GOT3 (cell line): ENCODE data around the gene TCN2.
"Not testable (repeated sequence)": the region's sequence is repeated elsewhere in the genome, so short reads cannot be mapped to it uniquely, and the experiment has no call there.

Source experiments
- DNase-seq: peaks from one replicate; lab custom pipeline; 2025; ENCODE audit warnings: mixed read lengths; lab: John Stamatoyannopoulos, UW

Gene TCN2

DNA sequence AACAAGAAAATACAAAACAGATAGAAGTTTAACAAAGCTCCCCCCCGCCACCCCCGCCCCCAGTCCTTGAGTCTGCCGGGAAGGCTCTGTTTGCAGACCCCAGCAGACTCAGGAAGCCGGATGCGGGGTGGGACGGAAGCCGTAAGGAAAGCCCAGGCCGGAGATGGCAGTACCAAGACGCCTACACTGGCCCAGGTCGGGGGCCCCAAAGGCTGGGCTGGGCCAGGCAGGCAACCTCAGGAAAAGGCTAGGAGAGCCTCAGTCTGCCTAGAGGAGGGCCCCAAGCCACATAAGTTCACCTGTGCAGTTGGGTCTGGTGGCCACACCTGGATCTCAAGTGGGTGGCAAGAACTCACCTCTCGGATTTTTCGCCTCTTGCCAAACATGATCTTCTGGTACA, 28.5 kb upstream of the TCN2 start:
- no peak for DNase-seq

DNA sequence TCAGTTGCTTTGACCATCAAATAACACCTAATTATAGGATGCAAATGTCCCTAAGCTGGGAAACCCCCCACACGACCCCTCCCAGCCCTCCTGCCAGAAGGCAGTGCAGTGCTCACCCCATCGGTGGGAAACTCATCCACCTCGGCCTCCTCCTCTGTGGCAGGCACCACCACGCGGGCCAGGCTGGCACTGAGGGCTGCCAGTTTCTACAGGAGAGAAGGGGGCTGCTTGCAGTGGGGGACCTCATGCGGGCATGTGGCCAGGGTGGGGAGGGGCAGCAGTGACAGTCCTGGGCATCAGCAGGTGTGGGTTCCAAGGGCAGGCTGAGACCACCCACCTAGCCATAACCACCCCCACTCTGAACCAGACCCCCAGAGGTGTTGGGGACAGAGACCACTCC, 26.1 kb upstream of the TCN2 start:
- DNase-seq = no peak

- no peak for DNase-seq
These were observed 24.9 kb upstream of the TCN2 start for GRCh38 chr22:30582051-30582450.

DNA sequence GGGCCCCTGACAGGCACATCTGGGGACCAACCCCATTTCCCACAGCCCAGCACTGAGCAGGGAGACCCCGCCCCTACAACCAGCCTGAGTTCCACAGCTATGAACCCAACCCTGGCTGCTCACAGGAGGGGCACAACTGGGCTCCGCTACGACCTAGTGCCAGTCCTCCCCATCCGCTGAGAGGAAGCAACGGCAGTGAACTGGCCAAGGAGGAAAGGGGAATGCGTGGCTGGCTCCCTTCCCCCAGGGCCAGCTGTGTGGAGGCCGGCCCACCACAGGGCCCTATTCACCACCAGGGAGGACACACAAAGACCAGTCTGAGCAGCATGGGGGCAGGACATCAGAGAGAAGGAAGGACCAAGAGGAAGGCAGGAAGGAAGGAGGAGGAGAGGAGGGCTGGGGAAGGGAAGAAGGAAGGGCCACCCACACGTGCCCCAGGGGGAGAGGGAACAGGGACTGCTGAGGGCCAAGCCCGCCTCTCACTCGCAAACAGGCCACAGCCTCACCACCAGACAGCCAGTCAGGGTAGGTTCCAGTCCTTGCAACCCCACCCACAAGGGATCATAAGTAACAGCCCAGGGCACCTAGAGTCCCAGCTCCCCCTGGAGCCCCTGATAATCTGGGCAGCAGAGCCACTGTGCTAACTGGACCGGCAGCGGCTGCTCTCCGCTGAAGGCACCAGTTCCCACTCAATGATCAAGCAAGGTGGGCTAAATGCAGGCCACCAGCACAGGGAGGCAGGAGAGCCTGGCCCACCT, 24.0 kb upstream of the TCN2 start:
- DNase-seq = no peak

DNA sequence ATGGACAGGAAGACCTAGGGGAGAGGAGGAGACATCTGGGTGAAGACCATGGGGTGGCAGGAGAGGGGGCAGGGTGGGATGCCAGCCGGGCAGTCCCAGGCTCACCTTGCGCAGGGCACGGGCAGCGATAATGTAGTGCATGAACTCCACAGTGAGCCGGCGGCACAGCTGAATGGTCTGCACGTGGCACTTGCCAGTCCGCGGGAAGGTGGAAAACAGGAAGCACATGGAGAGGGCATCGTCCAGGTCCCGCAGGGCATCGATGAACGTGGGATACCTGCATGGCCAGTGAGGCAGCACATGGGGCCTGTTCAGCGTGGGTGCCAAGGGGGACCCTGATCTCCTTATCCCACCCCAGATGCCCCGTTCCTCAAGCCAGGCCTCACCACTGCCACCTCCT, 22.5 kb upstream of the TCN2 start:
- no peak for DNase-seq

DNA sequence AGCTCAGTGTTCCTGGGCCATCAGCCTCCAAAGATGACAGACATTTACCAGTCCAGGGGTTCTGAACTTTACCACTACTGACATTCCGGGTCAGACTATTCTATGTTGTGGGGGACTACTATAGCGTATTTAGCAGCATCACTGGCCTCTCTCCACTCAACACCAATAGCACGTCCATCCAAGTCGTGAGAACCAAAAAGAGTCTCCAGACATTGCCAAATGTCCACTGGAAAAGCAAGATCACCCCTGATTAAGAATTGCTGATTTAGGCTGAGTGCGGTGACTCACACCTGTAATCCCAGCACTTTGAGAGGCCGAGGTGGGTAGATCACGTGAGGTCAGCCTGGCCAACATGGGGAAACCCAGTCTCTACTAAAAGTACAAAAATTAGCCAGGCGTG, 20.6 kb upstream of the TCN2 start:
- no peak for DNase-seq

- DNase-seq = no peak
These were observed 15.8 kb upstream of the TCN2 start for GRCh38 chr22:30591191-30591587.

GRCh38 chr22:30591588-30592359, 15.2 kb upstream of the TCN2 start, which contains the start of gene PES1:
PES1 (minus strand) TSS chr22:30591910; CDS start chr22:30591833, 77 bp downstream.
- peak; percentile 90 for DNase-seq

DNA sequence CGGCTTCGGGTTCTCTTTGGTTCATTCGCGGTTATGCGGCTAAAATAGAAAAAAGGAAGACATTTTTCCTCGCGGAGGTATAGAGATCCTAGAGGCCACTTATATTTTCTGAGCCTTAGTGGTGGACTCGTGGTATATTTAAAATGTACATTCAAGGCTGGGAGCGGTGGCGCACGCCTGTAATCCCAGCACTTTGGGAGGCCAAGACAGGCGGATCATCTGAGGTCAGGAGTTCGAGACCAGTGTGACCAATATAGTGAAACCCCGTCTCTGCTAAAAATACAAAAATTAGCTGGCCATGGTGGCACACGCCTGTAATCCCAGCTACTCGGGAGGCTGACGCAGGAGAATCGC, 14.6 kb upstream of the TCN2 start:
- not testable (repeated sequence) for DNase-seq

GRCh38 chr22:30596199-30596598, 10.8 kb upstream of the TCN2 start:
- DNase-seq = no peak

DNA sequence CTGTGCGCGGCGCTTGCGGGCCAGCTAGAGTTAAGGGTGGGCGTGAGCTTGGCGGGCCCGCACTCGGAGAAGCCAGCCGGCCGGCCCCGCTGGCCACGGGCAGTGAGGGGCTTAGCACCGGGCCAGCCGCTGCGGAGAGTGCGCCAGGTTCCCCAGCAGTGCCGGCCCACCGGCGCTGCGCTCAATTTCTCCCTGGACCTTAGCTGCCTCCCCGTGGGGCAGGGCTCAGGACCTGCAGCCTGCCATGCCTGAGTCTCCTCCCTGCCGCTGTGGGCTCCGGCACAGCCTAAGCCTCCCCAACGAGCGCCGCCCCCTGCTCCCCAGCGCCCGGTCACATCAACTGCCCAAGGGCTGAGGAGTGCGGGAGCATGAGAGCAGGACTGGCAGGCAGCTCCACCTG, 10.1 kb upstream of the TCN2 start:
- no peak for DNase-seq

DNA sequence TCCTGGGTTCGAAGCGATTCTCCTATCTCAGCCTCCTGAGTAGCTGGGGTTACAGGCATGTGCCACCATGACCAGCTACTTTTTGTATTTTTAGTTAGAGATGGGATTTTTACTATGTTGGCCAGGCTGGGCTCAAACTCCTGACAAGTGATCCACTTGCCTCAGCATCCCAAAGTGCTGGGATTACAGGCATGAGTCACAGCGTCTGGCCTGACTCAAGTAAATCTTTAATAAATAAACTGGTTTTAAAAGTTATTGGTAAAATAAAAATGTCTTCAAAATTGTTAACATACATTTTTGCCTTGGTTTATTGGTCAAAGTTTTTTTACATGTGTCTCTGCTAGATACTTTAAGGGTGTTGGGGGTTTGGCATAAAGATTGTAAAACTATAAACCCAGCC, 8.0 kb upstream of the TCN2 start:
- DNase-seq = no peak

GRCh38 chr22:30600921-30601320, 6.1 kb upstream of the TCN2 start:
- no peak for DNase-seq

DNA sequence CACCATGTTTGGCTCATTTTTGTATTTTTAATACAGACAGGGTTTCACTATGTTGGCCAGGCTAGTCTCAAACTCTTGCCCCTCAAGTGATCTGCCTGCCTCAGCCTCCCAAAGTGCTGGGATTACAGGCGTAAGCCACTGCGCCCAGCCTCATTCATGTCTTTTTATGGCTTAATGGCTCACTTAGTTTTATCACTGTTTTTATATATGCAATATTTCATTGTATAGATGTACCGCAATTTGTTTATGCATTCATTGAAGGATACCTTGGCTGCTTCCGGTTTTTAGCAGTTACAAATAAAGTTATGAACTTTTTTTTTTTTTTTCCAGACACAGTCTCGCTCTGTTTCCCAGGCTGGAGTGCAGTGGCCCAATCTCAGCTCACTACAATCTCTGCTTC, 5.5 kb upstream of the TCN2 start:
- no peak for DNase-seq

GRCh38 chr22:30602049-30602448, 4.9 kb upstream of the TCN2 start:
- no peak for DNase-seq

DNA sequence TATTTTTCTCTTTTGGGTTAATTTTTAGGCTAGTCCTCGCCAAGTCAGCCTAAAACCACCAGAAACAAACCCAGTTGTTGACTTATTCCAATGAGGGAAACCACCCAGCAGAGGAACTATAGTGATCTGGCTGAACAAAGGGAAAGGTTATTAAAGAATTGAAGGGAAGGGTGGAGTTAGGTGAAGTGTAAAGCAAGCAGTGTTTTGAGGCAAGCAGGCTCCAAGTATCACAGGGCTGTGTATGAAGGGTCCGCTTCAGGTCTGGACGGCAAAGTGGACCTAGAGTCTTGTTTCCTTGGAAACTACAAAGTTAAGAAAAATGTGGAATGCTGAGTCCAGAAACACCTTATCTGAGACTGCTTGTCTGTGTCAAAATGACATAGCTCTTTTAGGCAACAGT, 3.2 kb upstream of the TCN2 start:
- DNase-seq = no peak

GRCh38 chr22:30604723-30605122, 2.3 kb upstream of the TCN2 start:
- DNase-seq = no peak

DNA sequence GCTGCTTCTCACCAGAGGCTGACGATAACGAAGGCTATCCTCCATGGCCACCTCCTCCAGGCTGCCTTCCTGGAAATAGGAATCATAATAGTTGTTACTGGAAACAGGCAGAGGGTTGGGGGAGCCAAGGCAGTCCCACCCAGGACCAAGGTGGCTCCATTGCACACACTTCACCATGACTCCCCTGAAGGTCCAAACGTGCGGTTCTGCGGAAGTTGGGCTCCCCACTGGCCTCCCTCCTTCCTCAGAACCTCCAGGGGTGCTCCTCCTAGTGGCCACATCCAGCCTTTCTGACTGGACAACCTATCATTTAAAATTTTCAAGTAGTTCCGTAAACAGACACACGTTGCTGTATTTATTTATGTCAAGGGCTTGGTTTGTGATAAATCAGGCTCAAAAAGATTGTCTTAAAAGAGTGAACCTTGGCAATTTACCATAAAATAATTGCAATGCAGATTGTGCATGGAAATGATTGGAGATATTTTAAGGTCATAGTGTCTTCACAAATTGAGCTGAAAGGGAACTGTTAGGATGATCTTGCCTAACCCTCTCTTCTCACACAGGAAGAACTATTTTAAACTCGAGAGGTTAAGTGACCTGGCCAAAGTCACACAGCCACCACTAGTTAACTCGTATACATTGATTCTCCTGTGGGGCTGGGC, 1.4 kb upstream of the TCN2 start:
- DNase-seq = no peak

GRCh38 chr22:30607300-30607930, 441 bp downstream of the TCN2 start:
- DNase-seq = no peak

DNA sequence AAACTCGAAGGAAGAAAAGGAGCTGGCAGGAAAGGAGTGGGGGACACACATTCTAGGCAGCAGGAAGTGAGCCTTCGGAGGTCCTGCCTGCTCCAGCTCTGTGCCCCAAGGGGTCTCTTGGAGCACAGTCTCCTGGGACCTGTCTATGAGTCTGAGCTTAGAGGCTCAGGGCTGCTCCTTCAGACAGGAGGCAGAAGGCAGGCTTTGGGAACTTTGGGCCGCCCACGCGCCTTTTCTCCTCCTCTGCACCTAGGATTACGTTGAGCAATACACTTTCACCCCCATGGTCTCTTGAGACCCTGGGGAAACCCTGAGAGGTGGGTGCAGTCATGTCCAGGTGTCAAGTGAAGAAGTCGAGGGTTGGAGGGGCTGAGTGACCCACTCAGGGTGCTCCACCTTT, 965 bp downstream of the TCN2 start:
- no peak for DNase-seq

DNA sequence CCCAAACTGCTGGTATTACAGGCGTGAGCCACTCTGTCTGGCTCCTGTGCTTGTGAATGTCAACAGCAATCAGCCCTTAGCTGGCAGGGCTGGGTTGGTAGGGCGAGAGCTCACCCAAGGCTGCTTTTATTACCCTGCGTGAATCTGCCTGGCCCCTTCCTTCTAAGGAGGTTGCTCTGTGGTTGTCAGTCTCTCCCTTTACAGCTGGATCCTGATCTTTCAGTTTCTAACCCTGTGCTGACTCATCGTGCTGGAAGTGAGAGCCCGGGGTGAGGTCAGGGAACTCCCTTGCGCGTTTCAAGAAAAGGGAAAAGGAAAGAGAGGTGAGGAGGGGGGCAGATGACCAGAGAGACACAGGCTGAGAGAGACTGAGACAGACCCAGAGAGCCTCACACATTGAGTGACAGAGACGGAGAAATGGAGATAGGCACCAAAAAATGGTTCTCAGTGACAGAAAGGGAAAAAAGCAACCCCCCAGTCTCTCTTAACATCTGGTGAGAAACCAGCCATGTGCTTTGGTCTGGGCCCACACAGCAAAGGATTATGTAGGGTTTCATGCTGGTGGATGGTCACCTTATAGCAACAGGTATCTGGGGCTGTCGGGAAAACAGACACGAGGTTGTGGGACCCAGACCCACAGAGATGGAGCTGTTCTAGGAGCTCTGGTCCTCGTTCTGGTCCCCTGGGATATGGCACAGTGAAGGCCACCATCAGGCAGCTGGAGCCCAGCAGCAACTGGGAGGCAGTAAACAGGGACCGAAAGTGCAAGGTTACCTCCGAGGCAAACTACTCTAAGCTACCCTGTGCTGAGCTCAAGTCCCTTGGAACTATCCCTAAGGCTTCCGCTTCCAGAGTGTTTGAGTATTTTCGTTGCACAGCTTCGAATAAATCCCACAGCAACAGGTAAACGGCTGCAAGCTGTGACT, 2.5 kb downstream of the TCN2 start:
- no peak for DNase-seq

DNA sequence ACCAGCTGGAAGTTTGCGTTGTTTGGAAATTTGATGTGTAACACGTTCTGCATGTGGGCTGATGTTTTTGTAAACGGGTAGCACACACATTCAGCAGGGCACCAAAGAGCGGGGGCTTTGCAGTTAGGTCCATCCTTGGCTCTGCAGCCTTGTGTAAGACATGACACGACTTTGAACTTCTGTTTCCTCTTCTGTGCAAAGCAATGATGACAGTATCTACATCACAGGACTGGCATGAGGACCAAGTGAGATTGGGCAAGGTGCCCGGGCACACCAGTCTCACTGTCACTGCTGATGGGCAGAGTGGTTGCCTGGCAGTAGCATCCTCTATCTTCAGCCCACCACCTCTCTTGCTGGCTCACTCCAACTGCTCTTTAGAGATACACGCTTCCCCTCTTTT, 3.3 kb downstream of the TCN2 start:
- no peak for DNase-seq
